Transverse colon (tissue), 4 donors: ENCODE measurements around the gene CENPQ.

ENCODE experiments used
- CTCF ChIP-seq, 5 experiments: fragments of 200-600 bp in 3 of 5; fragments of 450-650 bp in 2 of 5; sonication (generic) in 3 of 5; IDR thresholded peaks; 1 replicate in 2 of 5; 2 replicates in 3 of 5; pipeline ENCODE4 v1.5.1; 2016 to 2017; ENCODE audit warnings: antibody characterized with exemption in 5 of 5, inconsistent platforms in 3 of 5, mild to moderate bottlenecking in 2 of 5, moderate library complexity in 1 of 5
- POLR2A ChIP-seq: fragments of 450-650 bp; IDR thresholded peaks from one replicate; pipeline ENCODE4 v1.6.1; 2016; ENCODE audit warnings: antibody characterized with exemption, mild to moderate bottlenecking, moderate library complexity
- POLR2AphosphoS5 ChIP-seq, 3 donors: sonication (generic); formaldehyde crosslinking; IDR thresholded peaks; one replicate each; pipeline ENCODE4 v1.6.1; 2016; ENCODE audit warnings: antibody characterized with exemption in 3 of 3

- TF ChIP-seq POLR2AphosphoS5 (IDR thresholded peaks at IDR 0.05) (no peak), POLR2A (no peak), CTCF (IDR thresholded peaks at IDR 0.05) (no peak)
Measured at GRCh38 chr6:49516147-49516505, 53.0 kb downstream of the CENPQ start.
